GM20000 (cell line): ENCODE data around the gene NMUR1.
A peak's percentile ranks its signal among the peaks of the same experiment; 100 is the strongest.

ENCODE experiments used
- DNase-seq: peaks from one replicate; pipeline ENCODE4 v3.0.0; 2012; ENCODE audit warnings: low spot score
- CTCF ChIP-seq: IDR thresholded peaks from 2 replicates; pipeline ENCODE4 v1.5.1; 2012; ENCODE audit warnings: mild to moderate bottlenecking, control low read depth; ENCODE audit errors: extremely low read depth, missing control alignments

The NMUR1 gene

DNA sequence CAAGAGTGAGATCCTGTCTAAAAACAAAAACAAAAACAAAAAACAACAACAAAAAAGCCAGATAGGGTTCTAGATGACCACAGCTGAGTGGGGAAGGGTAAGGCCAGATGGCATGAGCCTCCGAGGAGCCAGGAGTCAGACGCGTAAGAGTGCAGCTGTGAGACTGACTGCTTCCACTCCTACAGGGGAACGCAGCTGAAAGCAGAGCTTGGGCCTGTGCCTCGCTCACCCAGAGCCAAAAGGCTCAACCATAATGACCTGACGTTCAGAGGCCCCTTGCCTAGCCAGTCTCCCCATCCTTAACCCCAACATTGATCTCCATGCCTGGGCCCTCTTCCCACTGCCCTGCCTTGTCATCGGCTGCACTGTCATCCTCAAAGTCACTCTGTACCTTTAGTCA lies 39.4 kb downstream of the NMUR1 start:
- TF ChIP-seq CTCF = no peak
- no peak for DNase-seq

- no peak for DNase-seq
- no peak for TF ChIP-seq CTCF
Observed at GRCh38 chr2:231489990-231490389, 40.3 kb downstream of the NMUR1 start.

DNA sequence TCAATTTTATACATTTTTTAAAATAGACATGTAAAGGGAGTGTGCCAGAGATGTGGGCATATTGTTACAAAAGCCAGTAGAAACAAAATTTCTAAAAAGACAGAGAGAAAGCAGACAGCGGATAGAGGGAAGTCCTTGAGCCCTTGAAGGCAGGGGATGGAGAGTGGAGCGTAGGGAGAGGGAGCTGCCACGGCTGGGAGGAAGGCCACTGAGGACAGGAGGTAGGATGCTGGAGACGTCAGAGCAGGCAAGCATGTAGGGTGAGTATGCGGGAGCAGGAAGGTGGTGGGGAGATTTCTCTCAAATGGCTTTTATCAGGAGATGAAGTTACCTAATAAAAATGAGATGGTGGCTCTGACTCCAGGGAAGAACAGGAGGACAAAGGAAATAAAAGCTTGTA lies 41.9 kb downstream of the NMUR1 start:
- no peak for DNase-seq
- TF ChIP-seq CTCF = no peak

DNA sequence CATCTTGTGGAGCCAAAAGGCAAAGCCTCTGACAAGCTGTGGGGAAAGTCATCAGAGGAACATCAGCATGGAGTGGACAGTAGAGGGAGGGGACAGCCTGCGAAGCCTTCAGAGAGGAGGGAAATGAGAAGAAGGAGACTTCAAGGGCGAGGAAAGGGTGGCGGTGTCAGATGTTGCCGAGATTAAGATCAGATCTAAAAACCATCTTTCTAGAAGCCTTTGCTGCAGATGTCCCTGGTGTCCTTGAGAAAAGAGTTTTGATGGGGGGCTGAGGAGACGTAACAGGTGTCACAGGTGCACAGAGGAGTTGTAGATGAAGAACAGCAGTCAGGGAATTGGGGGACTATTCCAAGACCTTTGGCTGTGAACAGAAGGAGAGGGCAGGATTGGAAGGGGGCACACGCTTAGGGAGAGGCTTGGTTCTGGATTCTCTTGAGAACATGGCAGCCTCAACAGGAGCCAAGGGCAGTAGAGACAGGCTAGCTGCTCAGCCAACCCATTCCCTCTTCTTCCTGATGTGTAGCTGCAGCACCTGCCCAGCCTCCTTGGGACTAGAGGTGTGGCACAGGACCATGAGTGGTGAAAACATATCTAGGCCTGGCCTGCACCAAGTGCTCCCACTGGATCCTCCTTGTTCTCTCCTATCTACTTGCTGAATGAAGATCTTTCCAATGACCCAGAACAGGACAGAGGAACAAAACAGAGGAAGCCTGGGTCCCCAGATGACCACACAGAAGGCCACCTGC lies 43.2 kb downstream of the NMUR1 start:
- no peak for DNase-seq
- no peak for TF ChIP-seq CTCF

DNA sequence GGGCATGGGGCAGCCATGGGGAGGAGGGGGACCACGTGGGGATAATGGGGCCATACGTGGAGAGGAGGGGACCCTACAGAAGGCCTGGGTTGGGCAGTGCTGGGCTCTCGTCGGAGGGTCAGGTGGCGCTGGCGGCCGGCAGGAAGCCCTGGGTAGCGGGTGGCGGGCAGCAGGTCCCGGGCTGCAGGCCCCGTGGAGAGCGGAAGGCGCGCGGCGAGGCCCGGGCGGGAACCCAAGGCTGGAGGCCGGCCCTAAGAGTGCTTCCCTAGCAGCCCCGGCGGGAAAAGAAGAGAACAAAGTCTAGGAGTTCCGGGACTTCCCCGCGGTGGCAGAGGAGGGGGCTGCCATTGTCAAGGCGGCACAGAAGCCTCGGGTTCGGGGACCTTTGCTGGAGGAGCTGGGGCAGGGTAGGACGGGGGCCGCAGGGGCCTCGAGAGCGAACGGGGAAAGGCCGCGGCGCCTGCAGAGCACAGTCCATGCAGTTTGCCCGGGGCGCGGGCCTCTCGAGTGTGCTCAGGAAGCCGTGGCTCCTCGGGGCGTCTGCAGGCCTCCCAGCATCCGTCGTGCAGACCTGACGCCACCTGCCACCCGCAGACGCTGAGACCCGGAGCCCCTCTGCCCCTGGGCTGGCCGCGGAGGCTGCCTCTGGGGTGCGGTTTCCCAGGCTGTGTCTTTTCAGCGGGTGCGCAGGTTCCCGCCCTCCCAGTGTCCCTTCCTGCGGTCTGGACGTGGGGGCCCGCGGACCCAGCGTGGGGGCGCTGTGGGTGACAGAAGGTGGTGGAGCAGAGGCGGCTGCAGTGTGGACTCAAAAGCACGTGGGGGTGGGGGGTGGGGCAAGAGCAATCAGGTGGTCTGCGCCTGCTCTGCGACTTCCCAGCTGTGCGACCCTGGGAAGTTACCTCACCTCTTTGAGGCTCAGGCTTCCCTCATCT lies 46.6 kb downstream of the NMUR1 start:
- DNase-seq = peak; percentile 64
- TF ChIP-seq CTCF = no peak

DNA sequence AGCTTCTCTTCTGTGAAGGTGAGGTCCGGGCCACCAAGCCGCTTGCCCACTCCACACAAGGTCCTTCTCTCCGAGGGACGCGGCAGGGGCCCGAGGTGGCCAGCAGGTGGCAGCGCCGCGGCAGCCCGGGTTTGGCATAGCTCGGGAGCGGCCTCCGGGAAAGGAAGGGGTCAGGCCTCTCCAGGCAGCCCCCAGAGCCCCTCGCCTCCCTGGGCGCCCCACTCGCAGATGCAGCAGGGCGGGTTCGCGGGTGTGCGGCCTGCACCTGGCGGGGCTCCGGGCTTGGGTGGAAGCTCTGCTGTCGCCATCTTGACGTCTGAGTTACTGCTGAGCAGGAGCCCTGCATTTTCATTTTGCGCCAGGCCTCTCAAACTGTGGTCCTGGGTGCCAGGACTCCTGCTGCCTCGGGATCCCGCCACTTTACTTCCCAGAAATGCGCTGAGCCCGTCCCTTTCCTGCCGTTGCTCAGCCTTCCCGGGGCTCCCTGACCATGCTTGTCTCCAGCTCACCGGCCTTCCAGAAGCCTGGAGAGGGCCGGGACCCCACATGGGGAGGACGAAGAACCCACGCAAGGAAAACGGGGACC lies 47.3 kb downstream of the NMUR1 start:
- peak; percentile 91 for DNase-seq
- TF ChIP-seq CTCF = peak; percentile 96

DNA sequence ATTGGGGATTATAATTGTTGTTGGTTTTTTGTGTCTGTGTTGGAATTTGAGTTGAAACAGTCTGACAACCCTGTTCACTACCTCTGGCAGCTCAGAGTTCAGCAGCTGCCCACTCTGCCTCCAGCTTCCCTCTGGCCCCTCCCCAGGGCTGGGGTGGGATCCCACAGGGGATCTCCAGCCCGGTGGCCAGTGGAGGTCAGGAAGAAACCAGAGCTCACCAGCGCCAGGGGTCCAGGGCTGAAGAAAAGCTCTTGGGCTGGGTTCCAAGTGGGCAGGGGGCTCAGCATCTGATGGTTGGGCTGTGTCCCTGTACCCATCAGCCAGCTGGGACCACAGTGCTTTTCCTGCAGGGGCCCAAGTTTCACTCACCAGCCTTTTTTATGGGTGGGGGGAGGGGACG lies 49.5 kb downstream of the NMUR1 start:
- no peak for TF ChIP-seq CTCF
- no peak for DNase-seq
